PC-3 (cell line): ENCODE results near the gene NPIPB13. TPM values are rescaled to one million over a fixed set of nuclear protein-coding genes. Genes with fewer than 3 reads are reported as not detected.
"Not testable (repeated sequence)": the region's sequence is repeated elsewhere in the genome, so short reads cannot be mapped to it uniquely, and the experiment has no call there.

ENCODE experiments used
- ATAC-seq: fragments of 200-7000 bp; cut with Tn5 transposase; 2 replicates; pipeline ENCODE4 v1.9.1; 2020; ENCODE audit warnings: mild to moderate bottlenecking, moderate library complexity
- Bru-seq: library from RNA; stranded (reverse); fragments of 400-500 nt; gene quantifications from one replicate; lab custom pipeline; 2021; lab: Mats Ljungman, UMichigan
- BruChase-seq, 2 experiments: library from RNA; stranded (reverse); fragments of 400-500 nt; gene quantifications; one replicate each; lab custom pipeline; 2021; lab: Mats Ljungman, UMichigan
- BruUV-seq: library from RNA; stranded (reverse); fragments of 400-500 nt; replicated peaks from 2 replicates; lab custom pipeline; 2021; lab: Mats Ljungman, UMichigan
- CTCF ChIA-PET: fragments of 300-600 bp; sonication (Branson Sonifier 250); formaldehyde crosslinking; loops from one replicate; lab custom pipeline; 2022; ENCODE audit warnings: antibody characterized with exemption; lab: Charles Lee
- POLR2A ChIA-PET: fragments of 300-600 bp; sonication (Branson Sonifier 250); formaldehyde crosslinking; loops from one replicate; lab custom pipeline; 2022; ENCODE audit warnings: antibody characterized with exemption; ENCODE audit not compliant: unreplicated experiment; lab: Charles Lee
- DNase-seq: peaks from one replicate; pipeline ENCODE4 v3.0.0-alpha.2; 2015
- H2AFZ ChIP-seq: fragments of 300-600 bp; sonication (generic); 2 replicates; pipeline ENCODE4 v1.6.0; 2016; ENCODE audit warnings: antibody characterized with exemption, low read length
- H3F3A ChIP-seq: fragments of 300-600 bp; sonication (generic); one replicate; pipeline ENCODE4 v1.6.0; 2017; ENCODE audit warnings: antibody characterized with exemption, low read length, control low read depth, mild to moderate bottlenecking; ENCODE audit not compliant: unreplicated experiment
- H3K27ac ChIP-seq: fragments of 300-600 bp; sonication (generic); 2 replicates; pipeline ENCODE4 v1.5.1; 2016; ENCODE audit warnings: mild to moderate bottlenecking, low read length
- H3K27me3 ChIP-seq: fragments of 300-600 bp; sonication (generic); 2 replicates; pipeline ENCODE4 v1.6.1; 2016; ENCODE audit warnings: low read length, mixed read lengths
- H3K36me3 ChIP-seq: fragments of 300-600 bp; sonication (generic); 2 replicates; pipeline ENCODE4 v1.6.1; 2016; ENCODE audit warnings: low read depth, mixed run types, low read length, mixed read lengths
- H3K4me1 ChIP-seq: fragments of 300-600 bp; sonication (generic); 2 replicates; pipeline ENCODE4 v1.5.1; 2016; ENCODE audit warnings: low read length; ENCODE audit not compliant: insufficient read depth
- H3K4me2 ChIP-seq: fragments of 300-600 bp; sonication (generic); 2 replicates; pipeline ENCODE4 v1.6.0; 2016; ENCODE audit warnings: low read length
- H3K4me3 ChIP-seq: fragments of 300-600 bp; sonication (generic); 2 replicates; pipeline ENCODE4 v1.5.1; 2016; ENCODE audit warnings: mild to moderate bottlenecking, low read length, mixed read lengths
- H3K79me2 ChIP-seq: fragments of 300-600 bp; sonication (generic); 2 replicates; pipeline ENCODE4 v1.6.1; 2017; ENCODE audit warnings: low read length, mixed read lengths
- H3K9ac ChIP-seq: fragments of 300-600 bp; sonication (generic); 2 replicates; pipeline ENCODE4 v1.6.0; 2016; ENCODE audit warnings: mild to moderate bottlenecking, low read length
- H3K9me2 ChIP-seq: fragments of 300-600 bp; sonication (generic); replicated peaks from 2 replicates; pipeline ENCODE4 v1.6.1; 2016; ENCODE audit warnings: mixed run types, low read length, mixed read lengths
- H3K9me3 ChIP-seq: fragments of 300-600 bp; sonication (generic); 2 replicates; pipeline ENCODE4 v1.6.1; 2016; ENCODE audit warnings: low read length, mixed read lengths
- H4K20me1 ChIP-seq: fragments of 300-600 bp; sonication (generic); 2 replicates; pipeline ENCODE4 v1.6.1; 2016; ENCODE audit warnings: low read length, mixed read lengths
- intact Hi-C: fragments of 100-400 bp; cut with micrococcal nuclease; formaldehyde crosslinking; loops from 2 replicates; pipeline ENCODE4 v1.9.0; 2023
- long read RNA-seq: library from polyadenylated mRNA; unstranded; transcript quantifications from one replicate; pipeline ENCODE4 v2.0.0, GENCODE V29; 2021; ENCODE audit not compliant: unreplicated experiment
- total RNA-seq: library from RNA; depleted of rRNA; stranded (reverse); fragments of >200 nt; gene quantifications from 2 replicates; pipeline ENCODE4 v1.2.3, GENCODE V29; 2014; rRNA removed

Gene NPIPB13
- total RNA-seq = 0.29 and 4.3 TPM in 2 replicates
- Bru-seq, nascent RNA = percentile 46 among the genes with signal in this experiment
- BruChase-seq, experiment 1, labeled RNA remaining after a 6-hour chase = percentile 58 among the genes with signal in this experiment
- BruChase-seq, experiment 2, labeled RNA remaining after a 2-hour chase = percentile 57 among the genes with signal in this experiment
- long read RNA-seq, partial matches to known transcripts = 0 of 2 reads
- long read RNA-seq, other reads (novel, unspliced or antisense) = 2 of 2 reads

GRCh38 chr16:30248379-30248778 lies at the start of gene NPIPB13:
NPIPB13 (minus strand) TSS chr16:30248479; CDS start chr16:30245573, 2,906 bp downstream.
- H3K9me2 ChIP-seq, BruUV-seq, H3K36me3 ChIP-seq, ATAC-seq, H3F3A ChIP-seq, H4K20me1 ChIP-seq, CTCF ChIA-PET, H3K4me2 ChIP-seq, H3K79me2 ChIP-seq, POLR2A ChIA-PET, DNase-seq, H3K4me3 ChIP-seq, H3K9ac ChIP-seq, H3K4me1 ChIP-seq, H2AFZ ChIP-seq, H3K9me3 ChIP-seq, H3K27ac ChIP-seq, H3K27me3 ChIP-seq, intact Hi-C loops: not testable (repeated sequence)

GRCh38 chr16:30282357-30282756 lies 34.1 kb upstream of the NPIPB13 start:
- H3K4me2 ChIP-seq, H3K79me2 ChIP-seq, H3K27ac ChIP-seq, H3F3A ChIP-seq, H2AFZ ChIP-seq, H3K27me3 ChIP-seq, DNase-seq, H3K9ac ChIP-seq, H3K4me1 ChIP-seq, H3K9me3 ChIP-seq, ATAC-seq, H4K20me1 ChIP-seq, H3K9me2 ChIP-seq, BruUV-seq, CTCF ChIA-PET, H3K4me3 ChIP-seq, H3K36me3 ChIP-seq, intact Hi-C loops: not testable (repeated sequence)
- POLR2A ChIA-PET = interaction anchor here (0.7 kb wide), 1 partner anchor 168 kb away, joined by 6 read pairs; no protein-coding TSS in a partner anchor

GRCh38 chr16:30278523-30278922 lies 30.2 kb upstream of the NPIPB13 start:
- H3K27ac ChIP-seq, POLR2A ChIA-PET, H3K9me2 ChIP-seq, ATAC-seq, H4K20me1 ChIP-seq, H3K4me3 ChIP-seq, BruUV-seq, H3K9me3 ChIP-seq, H3K79me2 ChIP-seq, H3K4me2 ChIP-seq, intact Hi-C loops, H3K4me1 ChIP-seq, H3K9ac ChIP-seq, H3K36me3 ChIP-seq, CTCF ChIA-PET, H2AFZ ChIP-seq, H3F3A ChIP-seq, DNase-seq, H3K27me3 ChIP-seq: not testable (repeated sequence)

GRCh38 chr16:30217082-30217481 lies 31.2 kb downstream of the NPIPB13 start:
- POLR2A ChIA-PET, BruUV-seq: not testable (repeated sequence)

GRCh38 chr16:30211414-30211813 lies 36.9 kb downstream of the NPIPB13 start:
- H3K36me3 ChIP-seq, intact Hi-C loops, POLR2A ChIA-PET, H3K79me2 ChIP-seq, H3K27ac ChIP-seq, H3K27me3 ChIP-seq, BruUV-seq, H3K9me3 ChIP-seq, H3K4me2 ChIP-seq, ATAC-seq, H2AFZ ChIP-seq, H3K9ac ChIP-seq, CTCF ChIA-PET, H4K20me1 ChIP-seq, DNase-seq, H3K4me1 ChIP-seq, H3K4me3 ChIP-seq, H3F3A ChIP-seq, H3K9me2 ChIP-seq: not testable (repeated sequence)

More at GRCh38 chr16:30217082-30217481, 31.2 kb downstream of the NPIPB13 start:
- H3F3A ChIP-seq, DNase-seq, H3K9me2 ChIP-seq, H3K27ac ChIP-seq, ATAC-seq, H3K79me2 ChIP-seq, CTCF ChIA-PET, H4K20me1 ChIP-seq, H2AFZ ChIP-seq, H3K9ac ChIP-seq, H3K4me2 ChIP-seq, intact Hi-C loops, H3K4me1 ChIP-seq, H3K4me3 ChIP-seq, H3K9me3 ChIP-seq, H3K27me3 ChIP-seq, H3K36me3 ChIP-seq: not testable (repeated sequence)

GRCh38 chr16:30209032-30209431 lies 39.2 kb downstream of the NPIPB13 start:
- H3K4me1 ChIP-seq, intact Hi-C loops, H3K4me2 ChIP-seq, POLR2A ChIA-PET, H3K79me2 ChIP-seq, H4K20me1 ChIP-seq, H3K9me3 ChIP-seq, H3K27me3 ChIP-seq, H3K27ac ChIP-seq, H3K9me2 ChIP-seq, BruUV-seq, H3K9ac ChIP-seq, H3F3A ChIP-seq, H2AFZ ChIP-seq, DNase-seq, H3K4me3 ChIP-seq, CTCF ChIA-PET, H3K36me3 ChIP-seq: not testable (repeated sequence)
- ATAC-seq = peak; percentile 28
